K562 (cell line): Measurements from ENCODE around the gene CDS2. TPM values are rescaled to one million over a fixed set of nuclear protein-coding genes. Genes with fewer than 3 reads are reported as not detected.

Experiments
- ATAC-seq: fragments of 200-7000 bp; cut with Tn5 transposase; 3 replicates; pipeline ENCODE4 v1.9.1; 2020; ENCODE audit warnings: moderate library complexity
- BruUV-seq: library from RNA; stranded (reverse); fragments of 400-500 nt; replicated peaks from 2 replicates; lab custom pipeline; 2021; lab: Mats Ljungman, UMichigan
- CTCF ChIA-PET: fragments of 300-600 bp; formaldehyde crosslinking; extraction: SDS; loops from one replicate; lab custom pipeline; 2021; ENCODE audit warnings: low intra/inter-chr PET ratio; lab: Yijun Ruan, JAX
- POLR2A ChIA-PET: fragments of 300-600, 350-650 bp; sonication (Branson Sonifier 250); formaldehyde crosslinking; extraction: SDS; loops from one replicate; lab custom pipeline; 2021; ENCODE audit warnings: antibody characterized with exemption, inconsistent platforms; lab: Yijun Ruan, JAX
- DNase-seq, 4 experiments: peaks; one replicate each; pipeline versions ENCODE4 v3.0.0 to v3.0.0-alpha.2; 2011 to 2018; ENCODE audit warnings: low spot score in 3 of 4, mixed read lengths in 3 of 4; ENCODE audit errors: extremely low read depth in 1 of 4
- FAIRE-seq: peaks from 2 replicates; lab custom pipeline; 2011; peaks lifted over from hg19 to GRCh38; lab: Jason Lieb, UNC
- H2AFZ ChIP-seq: 2 replicates; pipeline ENCODE4 v1.6.0; 2011; ENCODE audit warnings: low read depth, low read length, control low read depth, inconsistent platforms
- H3K27ac ChIP-seq: fragments of 200-600 bp; 3 replicates; pipeline ENCODE4 v1.8.0; 2011; ENCODE audit warnings: low read depth, mild to moderate bottlenecking, control low read depth, inconsistent platforms, low read length, moderate library complexity, mixed read lengths; ENCODE audit errors: extremely low read depth
- H3K27me3 ChIP-seq, 2 experiments: fragments of 300-600 bp in 1 of 2; 2 replicates in 1 of 2; 3 replicates in 1 of 2; pipeline versions ENCODE4 v1.6.0 to v1.8.0; 2011; ENCODE audit warnings: inconsistent platforms in 2 of 2, low read length in 2 of 2, mild to moderate bottlenecking in 1 of 2, mixed read lengths in 1 of 2, moderate library complexity in 1 of 2; ENCODE audit not compliant: control insufficient read depth in 2 of 2, insufficient read depth in 2 of 2
- H3K36me3 ChIP-seq: fragments of 300-600 bp; 3 replicates; pipeline ENCODE4 v1.8.0; 2011; ENCODE audit warnings: mild to moderate bottlenecking, low read length, inconsistent platforms; ENCODE audit not compliant: control insufficient read depth, insufficient read depth
- H3K4me1 ChIP-seq, 2 experiments: fragments of 200-600 bp in 1 of 2; replicated peaks in 1 of 2; 2 replicates in 1 of 2; 3 replicates in 1 of 2; pipeline versions ENCODE4 v1.5.1 to v1.8.0; 2011; ENCODE audit warnings: inconsistent platforms in 2 of 2, low read length in 2 of 2, mild to moderate bottlenecking in 1 of 2, mixed read lengths in 1 of 2, moderate library complexity in 1 of 2; ENCODE audit not compliant: control insufficient read depth in 2 of 2, insufficient read depth in 2 of 2
- H3K4me2 ChIP-seq: 2 replicates; pipeline ENCODE4 v1.6.1; 2011; ENCODE audit warnings: low read length, control low read depth, inconsistent platforms, mixed read lengths; ENCODE audit not compliant: insufficient read depth
- H3K4me3 ChIP-seq: fragments of 200-600 bp; sonication (generic), shearing (Covaris generic); 2 replicates; pipeline ENCODE4 v1.5.1; 2016; ENCODE audit warnings: control low read depth, inconsistent platforms
- H3K79me2 ChIP-seq: fragments of 200-600 bp; 3 replicates; pipeline ENCODE4 v1.8.0; 2011; ENCODE audit warnings: low read length, inconsistent platforms; ENCODE audit not compliant: control insufficient read depth, insufficient read depth
- H3K9ac ChIP-seq, 2 experiments: 2 replicates each; pipeline versions ENCODE4 v1.6.0 to v1.6.1; 2011; ENCODE audit warnings: low read depth in 2 of 2, low read length in 2 of 2, control low read depth in 1 of 2, inconsistent platforms in 1 of 2, mild to moderate bottlenecking in 1 of 2, mixed read lengths in 1 of 2; ENCODE audit not compliant: insufficient read depth in 1 of 2
- H3K9me1 ChIP-seq: one replicate; pipeline ENCODE4 v1.6.0; 2011; ENCODE audit warnings: inconsistent platforms, mild to moderate bottlenecking, low read length, moderate library complexity; ENCODE audit not compliant: control insufficient read depth, insufficient read depth
- H3K9me3 ChIP-seq: replicated peaks from 2 replicates; pipeline ENCODE4 v1.5.1; 2011; ENCODE audit warnings: low read depth, low read length, inconsistent platforms; ENCODE audit not compliant: control insufficient read depth, insufficient read depth
- H4K20me1 ChIP-seq: replicated peaks from 2 replicates; pipeline ENCODE4 v1.6.1; 2011; ENCODE audit warnings: low read length, inconsistent platforms, mixed read lengths; ENCODE audit not compliant: control insufficient read depth, insufficient read depth
- CBX8 ChIP-seq: fragments of 200-600 bp; sonication (generic); IDR thresholded peaks from 2 replicates; pipeline ENCODE4 v1.6.1; 2012; ENCODE audit warnings: borderline replicate concordance, mixed run types, low read depth, mild to moderate bottlenecking, moderate library complexity, mixed read lengths, low read length, control low read depth, inconsistent platforms; ENCODE audit not compliant: poor library complexity, severe bottlenecking; ENCODE audit errors: extremely low read depth
- EGR1 ChIP-seq: fragments of 450-650 bp; conservative IDR thresholded peaks from 2 replicates; pipeline ENCODE4 v1.6.1; 2017; ENCODE audit warnings: mild to moderate bottlenecking
- MCM7 ChIP-seq, 2 experiments: fragments of 450-650 bp; IDR thresholded peaks; 2 replicates each; pipeline ENCODE4 v1.6.1; 2016 to 2018
- PKNOX1 ChIP-seq: fragments of 450-650 bp; IDR thresholded peaks from 2 replicates; pipeline ENCODE4 v1.6.1; 2016
- TCF7L2 ChIP-seq: fragments of 150-350 bp; IDR thresholded peaks from 2 replicates; pipeline ENCODE4 v1.6.1; 2016; ENCODE audit warnings: low read depth, mild to moderate bottlenecking, low read length, moderate library complexity
- ZBTB8A ChIP-seq: fragments of 450-650 bp; IDR thresholded peaks from 2 replicates; pipeline ENCODE4 v1.6.1; 2018; ENCODE audit warnings: mild to moderate bottlenecking, moderate library complexity; ENCODE audit not compliant: partially characterized antibody
- ZNF174 ChIP-seq: fragments of 250-450 bp; sonication (Bioruptor Pico); IDR thresholded peaks from 2 replicates; pipeline ENCODE4 v1.4.0; 2020; ENCODE audit warnings: mild to moderate bottlenecking
- ZNF232 ChIP-seq: sonication (generic); formaldehyde crosslinking; IDR thresholded peaks from 2 replicates; pipeline ENCODE4 v1.8.0; 2022; ENCODE audit warnings: mild to moderate bottlenecking, missing genetic modification reagents
- ZNF3 ChIP-seq: fragments of 250-450 bp; sonication (Bioruptor Pico); IDR thresholded peaks from 2 replicates; pipeline ENCODE4 v1.5.0; 2021; ENCODE audit warnings: mild to moderate bottlenecking, moderate library complexity
- ZNF318 ChIP-seq, 2 experiments: fragments of 450-650 bp; IDR thresholded peaks; 2 replicates each; pipeline ENCODE4 v1.6.1; 2016; ENCODE audit warnings: mild to moderate bottlenecking in 2 of 2, borderline replicate concordance in 1 of 2, low read depth in 1 of 2, moderate library complexity in 1 of 2
- ZNF551 ChIP-seq: fragments of 250-450 bp; sonication (Bioruptor Pico); IDR thresholded peaks from 2 replicates; pipeline ENCODE4 v1.5.0; 2021; ENCODE audit warnings: mild to moderate bottlenecking, moderate library complexity
- ZNF586 ChIP-seq: fragments of 450-650 bp; formaldehyde crosslinking; conservative IDR thresholded peaks from 2 replicates; pipeline ENCODE4 v1.4.0; 2020; ENCODE audit warnings: mild to moderate bottlenecking, moderate library complexity
- WGBS: fragments of 100-300 bp; shearing (Covaris generic); methylation state at CpG from one replicate; pipeline ENCODE4 v1.1.6; 2016; ENCODE audit warnings: low coverage, mixed read lengths; ENCODE audit not compliant: insufficient coverage; ENCODE audit errors: missing lambda C conversion rate; 5-methylcytosine and 5-hydroxymethylcytosine counted together
- in situ Hi-C: fragments of 300-500 bp; cut with MboI; formaldehyde crosslinking; loops from 4 replicates; pipeline ENCODE4 v1.15.0; 2018; ENCODE audit warnings: inconsistent platforms, mixed read lengths
- intact Hi-C: fragments of 100-400 bp; cut with micrococcal nuclease; formaldehyde crosslinking; loops from 2 replicates; pipeline ENCODE4 v1.14.2; 2022
- polyA plus RNA-seq, 8 experiments: library from polyadenylated mRNA; depleted of rRNA in 4 of 8; stranded (reverse) in 5 of 8; unstranded in 3 of 8; fragments of >200 nt; fragmentation: Nextera tagmentation in 2 of 8; fragmentation: Illumina TruSeq in 1 of 8; extraction: Ambion mirVana in 2 of 8; extraction: Trizol in 1 of 8; gene quantifications; 2 replicates each; pipeline versions ENCODE4 v1.2.1 to v1.2.3, GENCODE V29; 2011 to 2014; ENCODE audit warnings: inconsistent platforms in 1 of 8, missing spikeins in 1 of 8
- total RNA-seq, 7 experiments: library from RNA; depleted of rRNA in 6 of 7; stranded (reverse); fragments of >200 nt in 6 of 7; fragmentation: Illumina TruSeq in 2 of 7; extraction: Trizol in 2 of 7; gene quantifications; 2 replicates each; pipeline versions ENCODE4 v1.2.1 to v1.2.3, GENCODE V29; 2011 to 2021; ENCODE audit warnings: low replicate concordance in 1 of 7

CDS2 gene
- total and polyA plus RNA-seq, 9 of the 15 experiments (the other 6 are each of a cell fraction or from before 2014, with no cell fraction given): 6.4 to 46.4 (median 12.2) TPM

- no peaks in the 10 kb centered on the region for H3K79me2 ChIP-seq
- no peak overlapping the region for H3K4me2 ChIP-seq
- H3K9me1 ChIP-seq: no peaks in the 10 kb centered on the region
- no peaks in the 10 kb centered on the region; a peak in 1 of 5 replicates for H3K27me3 ChIP-seq
- H3K9me3 ChIP-seq: no peaks in the 10 kb centered on the region
- intact Hi-C loops: no loop called here
- H3K4me1 ChIP-seq: no peaks in the 10 kb centered on the region
- ATAC-seq (no peak), FAIRE-seq (peak; percentile 23), DNase-seq (no peak)
- H3K36me3 ChIP-seq: no peaks in the 10 kb centered on the region
- H3K4me3 ChIP-seq: no peak overlapping the region
- H2AFZ ChIP-seq: no peak overlapping the region
- in situ Hi-C loops: loop anchor here (5.0 kb wide), 1 partner anchor 473 kb away; no protein-coding TSS in a partner anchor
- POLR2A ChIA-PET: no interaction called here
- H3K27ac ChIP-seq: no peak overlapping the region
- H4K20me1 ChIP-seq: no peaks in the 10 kb centered on the region
- H3K9ac ChIP-seq: no peak overlapping the region
- 13% methylated on average over 4 of the region's 4 CpGs for WGBS
- no TSS peak for BruUV-seq
- CTCF ChIA-PET: no interaction called here
- TF ChIP-seq ZNF586 (CRISPR knock-in tag) (no peak), MCM7 (IDR thresholded peaks at IDR 0.05) (no peak), ZBTB8A (no peak), ZNF174 (CRISPR knock-in tag) (no peak), ZNF3 (CRISPR knock-in tag) (no peak), EGR1 (no peak), PKNOX1 (no peak), ZNF232 (no peak), ZNF318 (IDR thresholded peaks at IDR 0.05; ENCODE audit: borderline replicate concordance in 1 of 2, low read depth in 1 of 2) (no peak), ZNF551 (no peak), CBX8 (no peak), TCF7L2 (no peak)
These were observed 89.0 kb downstream of the CDS2 start for GRCh38 chr20:5215672-5216304.
